GM20431 (cell line): ENCODE measurements around the gene SIN3A.
"Not testable (repeated sequence)": the region's sequence is repeated elsewhere in the genome, so short reads cannot be mapped to it uniquely, and the experiment has no call there.

Experiments
- in situ Hi-C: fragments of 300-500 bp; cut with MseI, MboI; formaldehyde crosslinking; loops from one replicate; pipeline ENCODE4 v1.15.0; 2020; ENCODE audit warnings: low sequenced_read_pairs; ENCODE audit not compliant: unreplicated experiment

SIN3A gene

GRCh38 chr15:75346796-75347221 is 104.7 kb downstream of the SIN3A start, which contains the start of gene NEIL1:
TSS of gene NEIL1 (plus strand) at chr15:75347039. CDS start at chr15:75348906, 1,867 bp downstream.
- in situ Hi-C loops = no loop called here

- in situ Hi-C loops = not testable (repeated sequence)
These were observed 107.5 kb downstream of the SIN3A start for GRCh38 chr15:75343953-75344352.

- in situ Hi-C loops = no loop called here
These were observed 109.3 kb downstream of the SIN3A start for GRCh38 chr15:75342221-75342620.

GRCh38 chr15:75339531-75340240 is 111.8 kb downstream of the SIN3A start:
- in situ Hi-C loops = no loop called here

- in situ Hi-C loops = no loop called here
These were observed 112.7 kb downstream of the SIN3A start for GRCh38 chr15:75338661-75339240.

GRCh38 chr15:75335705-75336355 is 115.7 kb downstream of the SIN3A start, which contains the start of gene COMMD4:
TSS of gene COMMD4 (plus strand) at chr15:75336063. CDS start at chr15:75336090, 27 bp downstream.
- in situ Hi-C loops = no loop called here

- in situ Hi-C loops = no loop called here
These were observed 116.2 kb downstream of the SIN3A start for GRCh38 chr15:75335313-75335704.

GRCh38 chr15:75333654-75334419 is 117.7 kb downstream of the SIN3A start:
- in situ Hi-C loops = not testable (repeated sequence)

GRCh38 chr15:75332093-75332492 is 119.4 kb downstream of the SIN3A start:
- in situ Hi-C loops = not testable (repeated sequence)

GRCh38 chr15:75329571-75329970 is 121.9 kb downstream of the SIN3A start:
- in situ Hi-C loops = no loop called here

GRCh38 chr15:75328493-75329314 is 122.8 kb downstream of the SIN3A start:
- in situ Hi-C loops = no loop called here

- in situ Hi-C loops = no loop called here
These were observed 124.0 kb downstream of the SIN3A start for GRCh38 chr15:75327491-75327890.

- in situ Hi-C loops = no loop called here
These were observed 124.5 kb downstream of the SIN3A start for GRCh38 chr15:75327005-75327404.

GRCh38 chr15:75325922-75326321 is 125.6 kb downstream of the SIN3A start:
- in situ Hi-C loops = no loop called here

GRCh38 chr15:75321711-75322110 is 129.8 kb downstream of the SIN3A start:
- in situ Hi-C loops = no loop called here
